Stomach smooth muscle (tissue), 2 donors: ENCODE results near the gene GATA3.

Source experiments
- H3K27ac ChIP-seq: one replicate; pipeline ENCODE4 v1.7.0; 2013; ENCODE audit warnings: mild to moderate bottlenecking, low read length, inconsistent platforms
- H3K27me3 ChIP-seq, 2 donors: one replicate each; pipeline ENCODE4 v1.7.0; 2013; ENCODE audit warnings: low read length in 2 of 2; ENCODE audit not compliant: insufficient read depth in 2 of 2, control insufficient read depth in 1 of 2
- H3K36me3 ChIP-seq, 2 donors: one replicate each; pipeline ENCODE4 v1.7.0; 2013; ENCODE audit warnings: low read length in 2 of 2; ENCODE audit not compliant: control insufficient read depth in 2 of 2, insufficient read depth in 2 of 2
- H3K4me1 ChIP-seq: one replicate; pipeline ENCODE4 v1.7.0; 2013; ENCODE audit warnings: low read length; ENCODE audit not compliant: control insufficient read depth, insufficient read depth
- H3K4me3 ChIP-seq, 2 donors: one replicate each; pipeline ENCODE4 v1.7.0; 2013; ENCODE audit warnings: low read length in 2 of 2
- H3K9ac ChIP-seq, 2 donors: one replicate each; pipeline ENCODE4 v1.7.0; 2013; ENCODE audit warnings: low read length in 2 of 2, mild to moderate bottlenecking in 1 of 2
- H3K9me3 ChIP-seq, 2 donors: one replicate each; pipeline ENCODE4 v1.7.0; 2013; ENCODE audit warnings: low read length in 2 of 2; ENCODE audit not compliant: control insufficient read depth in 2 of 2
- donor health status: healthy.
- donor health status: Pancreatic carcinoma.

GATA3 gene

GRCh38 chr10:8121201-8121890 is 66.9 kb downstream of the GATA3 start:
- H3K27me3 ChIP-seq: no peaks in the 10 kb centered on the region
- no peak overlapping the region for H3K4me3 ChIP-seq
- no peak overlapping the region for H3K9ac ChIP-seq

GRCh38 chr10:8122611-8123369 is 68.3 kb downstream of the GATA3 start:
- no peaks in the 10 kb centered on the region for H3K36me3 ChIP-seq
- H3K9ac ChIP-seq: no peak overlapping the region
- no peak overlapping the region for H3K27ac ChIP-seq
- H3K4me1 ChIP-seq: no peaks in the 10 kb centered on the region
- H3K9me3 ChIP-seq: no peaks in the 10 kb centered on the region
- no peak overlapping the region for H3K4me3 ChIP-seq
- H3K27me3 ChIP-seq: no peaks in the 10 kb centered on the region

More at GRCh38 chr10:8121201-8121890, 66.9 kb downstream of the GATA3 start:
- Histone ChIP-seq H3K4me1 (no peaks in the 10 kb centered on the region), H3K36me3 (no peaks in the 10 kb centered on the region), H3K9me3 (no peaks in the 10 kb centered on the region), H3K27ac (no peak overlapping the region)

GRCh38 chr10:8124436-8124835 is 69.9 kb downstream of the GATA3 start:
- Histone ChIP-seq H3K4me1 (no peaks in the 10 kb centered on the region), H3K27me3 (no peaks in the 10 kb centered on the region), H3K9ac (no peak overlapping the region), H3K9me3 (no peaks in the 10 kb centered on the region), H3K36me3 (no peaks in the 10 kb centered on the region), H3K27ac (no peak overlapping the region), H3K4me3 (no peak overlapping the region)
